HG03103 (cell line): ENCODE results near the gene MICALL1.

Experiments
- ATAC-seq: cut with Tn5 transposase; IDR thresholded peaks from one replicate; pipeline ENCODE4 v1.9.1; 2021; ENCODE audit warnings: low read depth; ENCODE audit not compliant: unreplicated experiment

Gene MICALL1

GRCh38 chr22:37979782-37980181 lies 73.7 kb downstream of the MICALL1 start:
- no peak for ATAC-seq

- no peak for ATAC-seq
Measured at GRCh38 chr22:37981282-37982011, 75.3 kb downstream of the MICALL1 start.

GRCh38 chr22:37982151-37982785 lies 76.2 kb downstream of the MICALL1 start:
- no peak for ATAC-seq

DNA sequence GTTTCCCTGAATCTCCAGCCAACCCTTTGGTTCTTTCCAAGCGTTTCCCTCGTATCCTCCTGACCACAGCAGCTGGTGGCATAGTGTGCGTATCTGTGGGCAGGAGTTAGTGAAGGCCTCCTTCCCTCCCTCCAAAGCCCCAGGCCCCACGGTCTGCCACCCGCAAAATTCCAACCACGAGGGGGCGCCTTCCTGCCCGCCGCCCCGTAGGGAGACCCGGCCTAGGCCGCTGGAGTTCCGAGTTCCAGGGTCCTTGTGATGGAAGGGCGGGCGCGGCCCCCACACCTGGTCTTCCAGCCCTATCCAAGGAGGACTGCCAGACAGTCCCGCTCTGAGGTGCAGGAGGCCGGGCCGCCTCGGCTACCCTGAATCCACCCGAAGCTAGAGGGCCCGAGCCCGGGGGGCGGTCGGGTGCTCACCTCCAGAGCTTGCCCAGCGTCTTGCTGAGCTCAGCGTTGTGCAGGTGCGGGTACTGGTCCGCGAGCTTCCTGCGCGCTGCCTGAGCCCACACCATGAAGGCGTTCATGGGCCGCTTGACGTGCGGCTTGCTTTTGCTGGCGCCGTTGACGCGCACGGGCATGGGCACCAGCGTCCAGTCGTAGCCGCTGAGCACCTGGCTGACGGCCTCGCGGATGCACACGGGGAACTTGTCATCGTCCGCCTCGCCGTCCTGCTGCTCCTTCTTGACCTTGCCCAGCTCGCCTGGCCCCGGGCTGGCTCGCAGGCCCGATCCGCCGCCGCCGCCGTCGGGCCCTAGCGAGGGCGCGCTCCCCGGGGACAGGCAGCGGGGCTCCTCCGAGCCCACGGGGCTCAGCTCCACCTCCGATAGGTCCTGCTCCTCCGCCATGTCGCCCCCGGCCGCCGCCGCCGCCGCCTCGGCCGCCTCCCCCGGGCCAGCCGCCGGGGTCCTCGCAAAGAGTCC lies 77.1 kb downstream of the MICALL1 start:
- no peak for ATAC-seq

- ATAC-seq: no peak
Measured at GRCh38 chr22:37983860-37984791, 78.0 kb downstream of the MICALL1 start, which contains the start of gene SOX10. Gene SOX10 (minus strand): TSS chr22:37984555. CDS start chr22:37983784, 771 bp downstream.

DNA sequence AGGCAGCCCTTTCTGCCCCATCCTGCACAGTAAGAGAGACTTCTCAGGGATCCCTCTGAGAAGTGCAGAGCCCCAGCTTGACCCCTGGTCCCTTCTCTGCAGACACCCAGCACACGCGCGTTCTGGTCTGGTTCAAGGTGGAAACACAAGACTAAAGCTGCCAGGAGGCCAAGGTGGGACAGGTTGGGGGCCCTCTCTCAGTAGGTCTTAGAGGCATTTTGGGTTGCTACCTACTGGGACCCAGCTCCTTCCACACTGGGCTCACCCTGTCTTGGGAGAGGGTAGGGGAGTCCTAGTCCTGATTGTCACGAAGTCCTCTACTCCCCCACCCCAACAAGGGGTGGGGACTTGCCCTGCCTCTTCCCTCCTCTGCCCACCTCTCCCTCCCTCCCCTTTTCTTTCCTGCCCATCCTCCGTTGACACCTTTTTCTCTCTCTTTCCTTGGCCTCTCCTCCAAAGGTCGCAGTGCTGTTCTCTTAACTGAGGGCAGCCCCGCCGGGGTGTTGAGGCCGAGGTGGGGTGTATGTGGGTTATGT lies 79.0 kb downstream of the MICALL1 start:
- ATAC-seq: no peak

- ATAC-seq: no peak
Measured at GRCh38 chr22:37985751-37986281, 79.7 kb downstream of the MICALL1 start.

GRCh38 chr22:37986371-37986770 lies 80.3 kb downstream of the MICALL1 start:
- ATAC-seq: no peak

DNA sequence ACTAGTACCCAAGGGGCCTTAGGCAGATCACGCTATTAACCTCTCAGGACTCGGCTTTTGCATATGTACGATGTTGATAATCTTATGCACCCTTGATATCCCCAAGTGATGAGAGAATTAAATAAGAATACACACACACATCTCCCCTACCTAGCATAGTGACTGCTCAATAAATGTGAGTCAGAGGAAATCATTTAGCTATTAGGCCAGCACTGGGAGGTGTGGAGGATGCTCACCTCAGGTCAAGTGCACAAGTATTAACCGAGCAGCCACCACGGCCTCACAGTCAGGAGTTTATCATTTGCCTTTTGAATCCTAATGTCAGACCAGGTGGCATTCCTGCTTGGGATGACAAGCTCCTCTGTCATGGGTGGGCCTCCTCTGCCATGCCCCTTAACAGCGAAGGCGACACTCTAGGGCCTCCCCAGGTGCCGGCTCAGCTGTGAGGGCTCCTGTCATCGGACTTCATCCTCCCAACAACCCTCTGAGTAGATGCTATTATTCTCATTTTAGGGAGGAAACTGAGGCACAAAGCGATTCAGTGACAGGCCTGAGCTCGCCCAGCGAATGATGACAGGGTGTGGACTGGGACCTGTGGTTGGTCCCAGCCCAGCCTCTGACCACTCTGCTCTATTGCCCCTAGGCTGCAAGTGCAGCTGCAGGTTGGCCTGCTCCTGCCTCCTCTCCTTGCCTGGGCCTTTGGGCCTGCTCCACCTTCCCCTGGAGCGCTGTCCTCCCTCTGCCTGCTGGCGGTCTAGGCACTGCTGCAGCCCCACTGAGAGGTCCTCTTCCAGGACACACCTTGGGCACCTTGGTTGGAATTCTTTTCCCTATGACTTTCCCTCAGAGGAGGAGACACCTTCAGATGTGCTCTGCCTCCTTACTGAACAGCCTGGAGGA lies 83.3 kb downstream of the MICALL1 start:
- ATAC-seq: no peak

DNA sequence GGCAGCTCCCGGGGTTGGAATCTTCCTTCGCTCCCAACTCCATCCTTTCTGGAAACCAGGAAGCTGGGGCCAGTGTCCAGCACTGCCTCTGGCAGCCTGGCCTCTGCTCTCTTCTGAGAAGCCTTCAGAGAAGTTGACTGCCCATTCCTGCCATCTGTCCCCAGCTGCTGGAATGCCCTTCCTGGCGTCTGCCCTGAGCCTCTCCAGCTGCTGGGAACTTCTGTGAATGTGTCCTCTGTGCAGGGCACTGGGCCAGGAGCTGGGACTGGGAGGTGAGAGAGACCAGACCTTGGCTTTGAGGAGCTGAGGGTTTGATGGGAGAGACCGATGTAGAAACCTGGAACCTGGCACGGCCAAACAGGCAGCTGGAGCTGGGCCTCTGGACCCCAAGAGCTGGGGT lies 84.2 kb downstream of the MICALL1 start:
- no peak for ATAC-seq

- no peak for ATAC-seq
Measured at GRCh38 chr22:37990862-37991261, 84.8 kb downstream of the MICALL1 start.

GRCh38 chr22:37991731-37992442 lies 85.8 kb downstream of the MICALL1 start:
- no peak for ATAC-seq
